HG03103 (cell line): ENCODE results near the gene ZFAND2B.

Experiments used
- ATAC-seq: cut with Tn5 transposase; IDR thresholded peaks from one replicate; pipeline ENCODE4 v1.9.1; 2021; ENCODE audit warnings: low read depth; ENCODE audit not compliant: unreplicated experiment

ZFAND2B gene, protein sequence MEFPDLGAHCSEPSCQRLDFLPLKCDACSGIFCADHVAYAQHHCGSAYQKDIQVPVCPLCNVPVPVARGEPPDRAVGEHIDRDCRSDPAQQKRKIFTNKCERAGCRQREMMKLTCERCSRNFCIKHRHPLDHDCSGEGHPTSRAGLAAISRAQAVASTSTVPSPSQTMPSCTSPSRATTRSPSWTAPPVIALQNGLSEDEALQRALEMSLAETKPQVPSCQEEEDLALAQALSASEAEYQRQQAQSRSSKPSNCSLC

DNA sequence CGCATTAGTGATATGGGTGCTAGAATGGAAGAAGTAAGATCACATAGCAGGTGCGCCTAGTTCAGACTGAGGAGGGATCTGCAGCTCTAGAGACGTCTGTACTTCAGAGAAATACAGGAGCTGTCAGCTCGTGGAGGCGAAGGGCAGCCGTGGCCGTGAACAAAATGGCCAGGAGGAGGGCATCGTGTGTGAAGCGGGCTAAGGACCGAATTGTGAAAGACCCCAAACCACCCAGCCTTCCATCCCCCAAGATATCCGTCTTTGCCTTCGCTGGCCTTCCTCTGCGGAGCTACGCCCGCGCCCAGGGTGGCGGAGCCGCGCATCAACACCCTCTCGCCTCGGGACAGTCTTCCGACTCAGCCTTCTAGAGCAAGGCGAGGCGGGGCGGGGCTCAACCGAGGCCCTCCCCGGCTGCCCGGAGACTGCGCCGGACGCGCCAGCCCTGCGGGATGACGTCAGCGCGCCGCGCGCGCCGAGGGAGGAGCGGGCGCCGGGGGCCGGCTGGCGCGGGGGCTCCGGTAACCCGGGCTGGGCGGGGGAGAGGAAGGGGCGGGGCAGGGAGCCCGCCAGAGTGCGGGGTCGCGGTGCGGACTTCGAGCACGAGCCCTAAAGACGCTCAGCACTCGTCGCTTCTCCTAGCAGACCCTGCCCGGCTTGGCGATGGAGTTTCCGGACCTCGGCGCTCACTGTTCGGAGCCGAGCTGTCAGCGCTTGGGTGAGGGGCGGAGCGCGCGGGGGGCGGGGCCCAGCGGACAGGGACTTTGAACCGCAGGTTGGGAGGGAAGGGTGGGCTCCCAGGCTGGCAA, at the start of gene ZFAND2B:
TSS of gene ZFAND2B (plus strand) at position 455 of the 806 bp plus-strand sequence. CDS start at position 661, 206 bp downstream.
- ATAC-seq: peak; percentile 96

DNA sequence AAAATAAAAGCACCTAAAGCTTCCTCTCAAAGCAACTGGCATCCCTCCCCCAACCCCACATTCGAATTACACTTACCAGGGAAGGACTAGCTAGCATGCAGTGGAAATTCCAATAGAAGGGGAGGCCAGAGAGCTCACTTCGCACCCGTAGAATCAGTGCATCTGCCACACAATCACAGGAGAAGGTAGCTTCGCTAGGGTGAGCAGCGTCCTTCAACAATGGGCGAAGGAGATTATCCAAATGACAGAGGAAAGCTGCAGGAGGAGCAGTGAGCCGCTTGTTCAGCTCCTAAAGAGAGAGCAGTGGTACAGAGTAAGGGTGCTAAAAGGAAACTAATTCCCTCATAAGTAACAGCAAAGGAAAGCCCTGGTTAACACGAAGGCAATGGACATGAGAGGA, 49.2 kb upstream of the ZFAND2B start:
- no peak for ATAC-seq

DNA sequence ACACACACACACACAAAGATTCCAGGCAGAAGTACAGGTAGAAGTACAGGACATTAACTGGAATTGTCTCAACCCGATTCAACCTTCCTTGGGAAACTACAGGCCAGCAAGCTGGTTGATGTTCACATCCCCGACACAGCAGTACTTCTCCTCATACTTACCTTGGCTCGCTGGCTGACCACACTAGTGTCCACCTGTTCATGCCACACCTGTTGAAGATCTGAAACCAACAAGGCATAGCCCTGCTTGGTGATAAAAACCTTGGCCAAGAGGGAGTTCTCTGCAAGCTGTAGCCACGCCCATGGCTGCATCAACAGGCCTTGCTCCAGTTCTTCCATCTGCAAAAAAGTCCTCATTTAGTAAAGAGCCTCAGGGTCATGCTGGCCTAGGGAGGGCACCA, 48.6 kb upstream of the ZFAND2B start:
- ATAC-seq: no peak

DNA sequence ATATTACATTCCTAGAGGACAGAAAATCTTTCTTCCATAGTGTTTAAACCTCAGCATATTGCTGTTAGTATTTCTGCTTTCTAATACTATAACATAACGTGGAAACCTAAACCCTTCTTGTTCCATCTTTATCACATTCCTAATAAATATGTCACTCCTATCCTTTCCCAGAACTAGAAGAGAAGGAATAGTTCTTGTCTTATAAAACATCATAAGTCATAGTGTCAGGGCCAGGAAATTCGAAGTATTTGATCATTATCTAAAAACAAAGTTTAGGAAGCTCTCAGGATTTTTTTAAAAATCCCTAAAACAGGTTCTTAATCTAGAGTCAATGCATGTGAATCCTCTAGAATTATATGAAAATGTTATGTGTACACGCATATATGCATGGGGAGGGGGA, 48.0 kb upstream of the ZFAND2B start:
- ATAC-seq: no peak

DNA sequence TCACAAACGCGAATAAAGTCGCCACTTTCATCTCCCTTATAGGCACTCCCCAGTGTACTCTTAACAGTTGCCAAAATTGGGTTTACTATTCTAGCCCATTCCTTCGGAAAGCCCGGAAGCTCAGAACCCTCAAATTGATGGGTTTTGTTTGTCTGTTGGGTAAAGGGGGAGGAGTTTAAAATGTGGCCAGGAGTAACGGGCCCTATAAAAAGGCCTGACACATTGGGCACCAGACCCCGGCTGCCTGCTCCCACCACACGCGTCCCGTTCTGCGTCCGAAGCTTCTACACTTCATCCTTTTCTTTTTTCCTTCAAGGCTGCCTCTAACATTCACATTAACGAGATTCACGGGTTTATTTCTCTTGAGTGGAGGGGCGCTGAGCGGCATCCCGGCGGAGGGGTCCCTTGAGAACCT, 46.8 kb upstream of the ZFAND2B start:
- no peak for ATAC-seq

DNA sequence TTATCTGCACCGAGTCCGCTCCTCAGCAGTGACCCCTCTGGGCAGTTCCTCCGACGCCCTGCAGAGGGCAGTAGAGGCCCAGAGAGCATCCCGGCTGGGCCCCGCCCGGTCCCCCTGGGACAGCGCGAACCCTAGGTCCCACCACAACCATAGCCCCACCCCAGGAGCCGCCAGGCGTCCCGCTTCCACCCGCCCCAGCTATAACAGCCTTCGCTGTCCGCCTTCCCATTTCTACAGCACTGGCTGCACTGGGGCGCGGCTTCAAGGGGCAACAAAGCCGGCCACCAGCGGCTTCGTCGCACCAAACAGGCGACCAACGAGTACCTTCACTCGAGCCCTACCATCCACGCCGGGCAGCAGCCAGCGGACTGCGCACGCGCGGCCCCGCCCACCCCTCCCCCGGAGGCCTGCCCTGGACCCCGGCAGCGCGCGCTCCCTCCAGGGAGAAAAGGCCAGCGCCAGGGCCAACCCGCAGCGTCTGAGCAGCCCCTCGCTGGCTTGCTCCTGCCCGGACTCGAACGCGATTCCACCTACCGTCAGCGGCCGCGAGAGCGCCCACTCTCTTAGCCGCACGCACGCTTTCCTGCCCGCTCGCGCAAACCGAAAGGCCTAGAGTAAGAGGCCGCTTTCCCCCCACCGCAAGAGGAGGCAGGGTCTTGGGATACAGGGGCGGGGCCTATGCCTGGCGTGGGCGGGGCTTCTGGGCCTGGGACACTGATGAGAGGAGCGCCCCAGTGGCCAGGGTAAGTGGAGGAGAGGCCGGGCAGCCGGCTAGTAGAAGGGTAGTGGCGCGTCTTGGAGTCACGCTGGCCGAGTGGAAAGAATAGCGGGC, 46.2 kb upstream of the ZFAND2B start, which contains the start of gene NHEJ1:
TSS of gene NHEJ1 (minus strand) at position 630 of the 832 bp plus-strand sequence. CDS start 2,453 bp downstream, outside the sequence.
- ATAC-seq: peak; percentile 79

DNA sequence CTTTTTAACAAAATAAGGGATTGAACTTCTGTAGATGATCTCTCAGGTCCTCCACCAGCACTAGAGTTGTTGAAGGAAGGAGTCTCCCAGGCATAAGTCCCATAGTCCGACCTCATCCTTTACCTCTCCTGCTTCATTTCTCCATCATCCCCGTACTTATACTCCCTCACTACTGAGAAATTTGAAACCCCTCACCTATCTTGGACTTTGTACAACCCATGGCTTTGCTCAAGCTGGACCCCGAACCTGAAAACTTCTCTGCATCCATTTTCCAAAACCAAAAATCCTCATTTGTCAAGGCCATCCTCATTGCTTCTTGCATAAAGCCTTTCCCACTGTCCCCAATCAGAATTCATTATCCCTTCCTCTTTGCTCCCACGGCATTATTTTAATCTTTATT, 45.5 kb upstream of the ZFAND2B start:
- ATAC-seq: no peak

DNA sequence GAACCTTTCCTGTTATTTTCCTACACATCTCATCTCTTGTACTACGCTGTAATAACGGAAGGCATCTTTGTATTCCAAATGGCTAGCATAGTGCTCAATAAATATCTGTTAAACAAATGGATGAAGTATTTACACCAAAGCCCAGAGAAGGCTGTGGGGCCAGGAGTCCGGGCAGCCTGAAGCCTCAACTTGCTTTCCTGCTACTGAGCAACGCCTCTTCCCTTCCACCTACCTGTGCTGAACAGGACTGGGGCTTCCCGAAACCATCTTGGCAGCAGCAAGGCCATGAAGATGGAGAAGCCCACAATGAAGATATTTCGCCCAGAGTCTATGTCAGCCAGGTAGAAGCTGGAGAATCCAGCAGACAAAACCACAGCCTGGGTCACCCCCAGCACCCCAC, 43.4 kb upstream of the ZFAND2B start:
- no peak for ATAC-seq

DNA sequence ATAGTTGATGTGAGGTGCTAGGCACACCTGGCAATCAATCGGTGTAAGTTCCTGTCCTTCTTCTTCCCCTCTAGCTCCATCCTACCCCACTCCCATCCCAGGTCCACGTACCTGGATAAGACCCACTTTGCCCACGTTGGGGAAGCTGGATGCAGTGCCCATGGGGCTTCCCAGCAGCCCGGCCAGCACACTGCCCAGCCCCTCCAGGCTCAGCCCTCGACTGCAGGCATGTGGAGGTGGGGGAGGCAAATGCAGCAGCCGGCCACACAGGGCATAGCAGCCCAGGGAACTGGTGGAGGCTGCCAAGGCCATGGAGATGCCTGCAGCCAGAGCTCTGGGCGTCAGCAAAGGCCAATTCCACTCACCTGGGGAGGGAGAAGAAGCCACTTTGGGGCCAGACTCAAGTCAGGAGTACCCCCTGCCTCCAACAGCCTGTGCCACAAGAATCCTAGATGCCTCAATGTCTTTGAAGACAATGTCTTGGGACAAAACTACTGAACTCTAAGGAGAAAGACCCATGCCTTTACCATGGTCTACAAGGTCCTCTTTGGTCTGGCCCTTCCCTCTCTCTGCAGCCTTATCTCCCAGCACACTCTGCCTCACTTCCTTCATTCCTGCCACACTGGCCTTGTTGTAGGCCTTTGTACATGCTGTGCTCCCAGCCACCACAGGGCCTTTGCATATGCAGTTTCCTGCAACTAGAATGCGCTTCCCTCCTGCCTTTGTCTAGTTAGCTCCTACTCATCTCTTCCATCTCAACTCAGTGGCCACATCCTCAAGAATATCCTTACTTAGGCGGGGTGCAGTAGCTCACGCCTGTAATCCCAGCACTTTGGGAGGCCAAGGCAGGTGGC, 41.3 kb upstream of the ZFAND2B start:
- ATAC-seq: no peak

DNA sequence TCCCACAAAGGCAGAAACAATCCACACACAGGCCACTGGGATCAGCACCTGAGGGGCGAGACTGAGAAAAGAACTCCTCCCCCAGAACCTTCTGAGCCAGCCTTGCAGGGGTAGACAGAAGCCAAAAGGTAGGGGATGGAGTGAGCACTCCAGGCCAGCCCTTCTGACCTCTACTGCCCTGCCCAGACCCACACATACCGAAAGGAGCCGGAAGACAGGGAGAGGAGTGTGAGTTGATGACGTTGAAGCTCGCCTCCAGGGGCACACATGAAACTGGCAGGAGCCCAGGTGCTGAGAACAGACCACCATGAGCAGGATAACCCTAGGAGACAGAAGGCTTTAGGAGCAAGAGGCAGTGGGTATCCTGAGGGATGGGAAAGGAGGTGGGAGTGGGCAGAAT, 38.6 kb upstream of the ZFAND2B start:
- ATAC-seq: no peak

DNA sequence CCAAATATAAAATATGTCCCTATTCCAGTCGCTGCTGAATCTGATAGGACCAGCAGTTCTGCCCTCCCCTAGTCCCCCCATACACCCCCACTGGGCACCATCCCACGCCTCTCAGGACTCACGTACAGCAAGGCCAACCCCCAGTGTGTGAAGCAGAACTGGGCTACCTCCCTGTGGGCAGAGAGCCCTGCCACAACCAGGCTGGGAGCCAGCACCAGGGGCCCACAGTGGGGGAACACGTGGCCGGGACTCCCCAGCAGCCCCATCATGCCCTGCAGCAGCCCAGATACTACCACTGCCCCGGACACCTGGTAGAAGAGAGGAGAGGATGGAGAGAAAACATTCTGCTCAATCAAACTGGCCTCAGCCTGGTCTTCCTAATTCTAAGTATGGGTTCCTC, 38.1 kb upstream of the ZFAND2B start:
- no peak for ATAC-seq

DNA sequence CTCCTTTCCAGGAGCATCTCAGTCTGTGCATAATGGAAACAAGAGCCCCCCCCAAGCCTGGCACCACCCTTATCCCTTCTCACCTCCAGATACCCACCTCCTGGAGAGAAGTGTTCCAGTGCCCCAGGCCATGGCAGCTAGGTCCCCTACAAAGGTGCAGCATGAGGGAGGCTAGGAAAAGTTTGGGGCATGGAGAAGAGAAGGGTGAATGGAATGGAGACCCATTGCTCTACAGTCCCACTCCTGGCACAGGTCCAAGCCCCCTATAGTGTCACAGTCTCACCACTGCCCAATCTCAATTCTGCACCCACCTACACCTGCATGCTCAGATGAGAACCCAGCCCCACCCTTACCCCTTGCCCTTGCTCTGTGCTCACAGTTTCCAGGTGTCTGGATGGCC, 37.6 kb upstream of the ZFAND2B start:
- ATAC-seq: no peak

DNA sequence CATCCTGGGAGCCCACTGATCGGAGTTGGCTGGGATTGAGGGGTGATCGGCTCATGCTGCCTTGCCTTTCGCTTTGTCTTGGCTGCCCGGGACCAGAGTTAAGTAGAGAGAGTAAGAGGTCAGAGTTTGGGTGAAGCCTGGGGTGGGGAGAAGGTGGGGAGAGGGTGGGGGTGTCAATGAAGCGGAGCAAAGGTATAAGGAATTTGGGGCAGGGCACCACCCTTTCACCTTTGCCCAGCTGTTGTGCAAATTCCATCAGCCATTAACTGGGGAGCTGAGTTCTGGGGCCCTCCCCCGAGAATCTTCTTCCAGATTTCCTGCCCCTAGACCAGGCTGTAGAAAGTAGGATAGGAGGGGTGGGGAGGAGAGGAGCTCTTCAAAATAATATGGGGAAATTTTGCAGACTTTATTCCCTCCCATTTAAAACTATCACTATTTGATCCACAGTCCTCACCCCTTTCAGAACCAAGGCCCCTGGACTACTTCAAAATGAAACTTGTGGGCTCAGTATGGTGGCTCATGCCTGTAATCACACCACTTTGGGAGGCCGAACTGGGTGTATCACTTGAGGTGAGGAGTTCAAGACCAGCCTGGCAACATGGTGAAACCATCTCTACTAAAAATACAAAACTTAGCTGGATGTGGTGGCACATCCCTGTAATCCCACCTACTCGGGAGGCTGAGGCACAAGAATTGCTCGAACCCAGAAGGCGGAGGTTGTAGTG, 36.5 kb upstream of the ZFAND2B start, which contains the start of gene SLC23A3:
TSS of gene SLC23A3 (minus strand) at position 100 of the 725 bp plus-strand sequence. CDS start at position 55, 45 bp downstream.
- no peak for ATAC-seq

DNA sequence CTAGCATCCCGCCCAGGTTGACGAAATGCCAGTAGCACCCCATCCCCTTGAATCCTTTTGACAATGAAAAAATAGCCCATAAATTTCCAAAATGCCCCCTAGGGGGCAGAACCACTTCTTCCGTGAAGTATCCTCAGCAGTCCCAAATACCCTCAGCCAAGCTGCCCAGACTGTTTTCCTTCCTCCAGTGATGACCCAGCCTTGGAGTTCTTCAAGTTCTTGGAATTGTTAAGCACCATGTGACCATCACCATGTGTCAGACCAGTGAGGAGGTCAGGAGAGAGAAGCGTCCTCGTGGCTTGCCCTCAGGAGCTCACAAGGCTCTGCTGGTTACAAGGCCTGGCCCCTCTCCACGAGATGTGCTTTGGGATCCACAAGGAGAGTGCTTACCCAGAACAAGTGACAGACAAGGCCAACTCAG, 35.3 kb upstream of the ZFAND2B start:
- ATAC-seq: no peak

DNA sequence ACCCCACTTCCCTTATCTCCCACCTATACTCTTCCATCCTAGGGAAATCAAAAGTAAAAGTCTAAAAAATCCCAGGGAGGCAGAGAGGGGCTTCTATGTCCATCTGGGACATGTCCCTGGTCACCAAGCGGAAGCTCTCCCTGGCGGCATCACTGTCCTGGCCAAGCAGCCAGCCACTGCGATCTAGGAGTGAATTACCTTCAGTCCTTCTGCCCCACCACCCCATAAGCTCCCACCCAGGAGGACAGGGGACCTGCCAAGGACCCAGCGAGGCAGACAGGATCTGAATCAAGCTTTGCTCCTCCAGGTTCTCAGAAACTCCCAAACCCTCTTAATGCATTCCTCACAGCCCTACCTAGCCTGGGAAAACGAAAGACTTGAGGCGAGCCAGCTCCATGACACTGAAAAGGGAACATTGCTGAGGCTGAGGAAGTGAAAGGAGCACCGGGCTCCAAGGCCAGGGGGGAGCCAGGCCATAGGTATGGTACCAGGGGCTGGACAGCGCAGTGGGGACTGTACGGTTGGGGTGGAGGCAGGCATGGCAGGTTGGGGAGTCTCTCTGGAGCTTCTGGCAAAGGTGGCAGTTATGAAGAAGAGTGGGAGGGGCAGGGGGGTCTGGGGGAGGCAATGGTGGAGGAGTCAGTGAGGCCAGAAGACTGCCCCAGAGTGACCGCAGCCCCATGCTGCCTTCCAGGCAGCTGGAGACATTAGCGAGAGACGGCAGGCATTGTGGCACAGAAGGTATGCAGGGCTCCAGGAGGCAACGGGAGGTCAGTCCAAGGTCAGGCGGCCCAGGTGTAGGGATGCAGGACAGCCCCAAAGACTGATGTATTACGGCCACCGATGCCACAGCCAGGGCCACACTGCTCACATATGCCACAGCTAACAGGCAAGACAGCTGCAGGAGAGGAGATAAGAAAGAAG, 34.1 kb upstream of the ZFAND2B start:
- no peak for ATAC-seq

DNA sequence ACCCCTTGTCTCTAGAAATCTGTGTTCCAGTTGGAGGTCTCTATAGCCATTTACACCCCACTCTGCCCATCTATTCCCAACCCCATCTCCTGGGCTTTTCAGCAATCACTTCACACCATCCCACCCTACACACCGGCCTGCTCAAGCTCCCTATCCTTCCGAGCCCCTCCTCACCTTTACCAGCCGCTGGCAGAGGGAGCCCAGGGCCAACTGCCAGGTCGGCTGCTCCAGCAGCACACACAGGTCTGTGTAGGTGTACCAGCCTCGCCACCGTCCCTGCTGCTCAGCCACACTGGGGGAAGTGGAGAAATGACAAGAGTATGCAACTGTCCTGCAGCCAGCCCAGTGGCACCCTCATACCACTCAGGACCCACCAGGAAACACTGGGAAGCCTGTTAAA, 33.4 kb upstream of the ZFAND2B start:
- no peak for ATAC-seq

DNA sequence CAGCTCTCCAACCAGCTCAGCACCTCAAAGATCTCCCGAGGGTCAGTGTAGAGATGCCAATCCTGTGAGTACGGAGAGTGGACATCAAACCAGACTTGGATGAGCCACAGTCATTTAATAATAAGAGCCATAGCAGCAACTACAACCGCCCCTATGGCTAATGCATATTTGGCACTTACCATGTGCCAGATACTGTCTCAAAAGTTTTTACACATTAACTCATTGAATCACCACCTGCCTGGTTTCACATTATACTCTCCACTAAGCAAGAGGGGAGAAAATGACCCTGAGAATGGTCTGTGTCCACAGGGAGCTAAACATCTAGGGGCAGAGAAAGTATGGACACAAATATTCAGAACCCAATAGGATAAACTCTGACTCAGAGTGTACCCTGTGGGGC, 32.4 kb upstream of the ZFAND2B start:
- ATAC-seq: no peak

DNA sequence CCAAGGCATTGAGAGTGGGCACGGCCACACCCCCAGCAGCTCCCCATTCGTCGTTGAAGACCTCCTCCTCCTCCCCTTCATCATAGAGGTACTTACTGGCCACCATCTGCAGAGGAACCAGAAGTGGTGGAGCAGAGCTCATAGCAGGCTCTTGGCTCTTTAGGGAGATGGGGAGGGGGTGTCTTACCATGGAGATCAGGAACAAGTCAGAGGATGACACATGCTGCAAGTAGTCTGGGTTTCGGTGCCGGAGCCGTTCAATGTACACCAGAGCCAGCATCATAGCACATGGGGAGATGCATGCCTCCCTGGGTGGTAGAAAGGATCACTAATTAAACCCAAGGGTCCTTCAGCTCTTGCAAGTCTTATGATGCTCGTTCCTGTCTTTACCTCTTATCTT, 31.8 kb upstream of the ZFAND2B start:
- no peak for ATAC-seq
